Measurements from ENCODE around the gene ARHGAP6. TPM values are rescaled to one million over a fixed set of nuclear protein-coding genes. Genes with fewer than 3 reads are reported as not detected.

The ARHGAP6 gene
- total and polyA plus RNA-seq, 2 experiments from 2014 or later, result 0.08 to 0.54 TPM

- H3K4me2 ChIP-seq (ENCODE audit: unreplicated experiment), result no peak overlapping the region
Observed at GRCh38 chrX:11438380-11438723, 227.4 kb downstream of the ARHGAP6 start.

DNA sequence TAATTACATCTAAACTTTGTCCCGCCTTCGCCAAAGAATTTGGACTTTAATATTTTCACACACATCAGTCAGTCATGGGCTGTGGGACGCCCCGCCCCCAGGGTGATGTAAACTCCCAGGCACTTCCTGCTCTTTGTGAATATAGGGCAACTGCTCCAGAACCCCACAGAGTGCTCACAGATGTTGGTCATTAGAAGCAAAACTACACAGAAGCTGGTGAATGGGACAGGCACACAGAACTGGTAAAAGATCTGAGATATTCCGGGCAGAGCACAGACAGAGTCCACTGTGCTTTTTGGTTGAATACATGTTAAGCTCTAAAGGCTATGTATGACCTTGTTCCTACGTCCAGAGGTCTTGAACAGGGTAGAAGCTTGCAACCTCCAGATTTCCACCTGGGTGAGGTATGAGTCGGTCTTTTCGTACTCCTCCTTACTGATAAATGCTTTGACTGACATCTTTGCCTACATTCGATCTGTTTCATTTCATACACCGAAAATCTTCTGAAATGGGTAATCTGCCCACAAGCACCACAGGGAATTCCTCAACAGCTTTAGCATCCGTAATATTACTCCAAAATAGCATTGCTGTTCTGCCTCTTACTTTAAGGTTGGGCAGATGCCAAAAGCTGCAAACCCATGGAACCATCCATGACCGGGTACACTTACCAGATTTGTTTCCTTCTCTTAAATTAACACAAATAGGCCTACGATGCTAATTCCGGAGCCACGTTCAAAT lies 227.9 kb downstream of the ARHGAP6 start:
- no peaks in the 10 kb centered on the region for H3K27me3 ChIP-seq (replicated peaks; ENCODE audit: insufficient read depth)
- no peaks in the 10 kb centered on the region for H3K79me2 ChIP-seq (ENCODE audit: insufficient read depth)
- peak overlapping the region; percentile 35; the same call in 1 of the 2 replicates for H3K27ac ChIP-seq
- H3K36me3 ChIP-seq (ENCODE audit: low read depth), result no peaks in the 10 kb centered on the region
- H3K4me2 ChIP-seq (ENCODE audit: unreplicated experiment), result peak overlapping the region; percentile 32
- in situ Hi-C loops (cut with MboI), result no loop called here
- no peaks in the 10 kb centered on the region for H3K9me2 ChIP-seq (ENCODE audit: insufficient read depth)
- no peaks in the 10 kb centered on the region for H4K20me1 ChIP-seq (ENCODE audit: insufficient read depth)
- no peaks in the 10 kb centered on the region for H3K9me3 ChIP-seq (ENCODE audit: low read depth)
- 0 out of 2 replicates have a peak overlapping the region, but pooled peaks have one; percentile 32 for H2AFZ ChIP-seq
- H3K4me3 ChIP-seq, result peak overlapping the region; percentile 39
- peaks cover 44% of the 10 kb centered on the region for H3K4me1 ChIP-seq (ENCODE audit: insufficient read depth)
- peak; percentile 77 for DNase-seq
- 23 to 26% methylated on average over 14 to 15 of the region's 15 CpGs for WGBS, 2 experiments (ENCODE audit: low coverage in 1 of 2, low lambda C conversion rate in 2 of 2, missing lambda C conversion rate in 2 of 2)
- H3K9ac ChIP-seq, result no peak overlapping the region
- no peak for TF ChIP-seq EZH2phosphoT487 (IDR thresholded peaks at IDR 0.05; ENCODE audit: insufficient read depth, low read depth)
- TF ChIP-seq EZH2 (IDR thresholded peaks at IDR 0.05; ENCODE audit: insufficient read depth, poor library complexity, severe bottlenecking), result no peak
- H3F3A ChIP-seq (ENCODE audit: insufficient read depth), result peaks cover 18% of the 10 kb centered on the region; the same call in 1 of the 2 replicates

More at GRCh38 chrX:11438380-11438723, 227.4 kb downstream of the ARHGAP6 start:
- in situ Hi-C loops (cut with MboI), result no loop called here
- H3K27ac ChIP-seq, result peak overlapping the region; percentile 21; the same call in 1 of the 2 replicates
- no peak for TF ChIP-seq EZH2phosphoT487 (IDR thresholded peaks at IDR 0.05; ENCODE audit: insufficient read depth, low read depth)
- TF ChIP-seq EZH2 (IDR thresholded peaks at IDR 0.05; ENCODE audit: insufficient read depth, poor library complexity, severe bottlenecking), result no peak
- no peaks in the 10 kb centered on the region for H3K36me3 ChIP-seq (ENCODE audit: low read depth)
- H3K4me3 ChIP-seq, result peak overlapping the region; percentile 13; the same call in 1 of the 2 replicates
- H4K20me1 ChIP-seq (ENCODE audit: insufficient read depth), result no peaks in the 10 kb centered on the region
- H3K27me3 ChIP-seq (replicated peaks; ENCODE audit: insufficient read depth), result no peaks in the 10 kb centered on the region
- no peaks in the 10 kb centered on the region for H3K9me3 ChIP-seq (ENCODE audit: low read depth)
- no peak overlapping the region for H3K9ac ChIP-seq
- H2AFZ ChIP-seq, result 0 out of 2 replicates have a peak overlapping the region, but pooled peaks have one; percentile 29
- peaks cover 18% of the 10 kb centered on the region; the same call in 1 of the 2 replicates for H3F3A ChIP-seq (ENCODE audit: insufficient read depth)
- 14 to 27% methylated on average over 2 of the region's 2 CpGs for WGBS, 2 experiments (ENCODE audit: low coverage in 1 of 2, low lambda C conversion rate in 2 of 2, missing lambda C conversion rate in 2 of 2)
- H3K4me1 ChIP-seq (ENCODE audit: insufficient read depth), result peaks cover 44% of the 10 kb centered on the region
- DNase-seq, result no peak
- H3K9me2 ChIP-seq (ENCODE audit: insufficient read depth), result no peaks in the 10 kb centered on the region
- H3K79me2 ChIP-seq (ENCODE audit: insufficient read depth), result no peaks in the 10 kb centered on the region

DNA sequence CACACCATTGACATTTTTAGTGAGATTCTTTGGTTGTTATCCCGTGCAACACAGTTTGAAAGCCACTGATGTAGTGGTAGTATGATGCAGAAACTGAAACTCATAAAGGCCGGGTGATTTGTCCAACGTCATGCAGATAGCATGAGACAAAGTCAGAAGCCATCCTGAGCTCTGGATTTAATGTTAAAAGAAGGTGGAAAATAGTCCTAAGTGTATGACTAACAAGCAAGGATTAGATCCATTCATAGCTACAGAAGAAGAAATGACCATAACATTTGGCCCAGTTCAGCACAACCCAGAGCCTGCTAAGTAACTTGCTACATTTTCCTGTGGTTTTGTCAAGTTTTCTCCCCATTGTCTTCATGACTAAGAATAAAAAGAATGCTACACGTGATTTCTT lies 230.2 kb downstream of the ARHGAP6 start:
- peaks cover 18% of the 10 kb centered on the region; the same call in 1 of the 2 replicates for H3F3A ChIP-seq (ENCODE audit: insufficient read depth)
- peak overlapping the region; percentile 54; the same call in 1 of the 2 replicates for H3K9ac ChIP-seq
- H3K4me3 ChIP-seq, result no peak overlapping the region
- H3K27me3 ChIP-seq (replicated peaks; ENCODE audit: insufficient read depth), result no peaks in the 10 kb centered on the region
- no peak overlapping the region for H2AFZ ChIP-seq
- no peaks in the 10 kb centered on the region for H4K20me1 ChIP-seq (ENCODE audit: insufficient read depth)
- H3K4me2 ChIP-seq (ENCODE audit: unreplicated experiment), result peak overlapping the region; percentile 65
- in situ Hi-C loops (cut with MboI), result no loop called here
- no peaks in the 10 kb centered on the region for H3K79me2 ChIP-seq (ENCODE audit: insufficient read depth)
- H3K9me2 ChIP-seq (ENCODE audit: insufficient read depth), result no peaks in the 10 kb centered on the region
- H3K27ac ChIP-seq, result peak overlapping the region; percentile 86
- peak; percentile 88 for DNase-seq
- H3K36me3 ChIP-seq (ENCODE audit: low read depth), result no peaks in the 10 kb centered on the region
- H3K4me1 ChIP-seq (ENCODE audit: insufficient read depth), result peaks cover 44% of the 10 kb centered on the region
- TF ChIP-seq EZH2 (IDR thresholded peaks at IDR 0.05; ENCODE audit: insufficient read depth, poor library complexity, severe bottlenecking), result no peak
- no peak for TF ChIP-seq EZH2phosphoT487 (IDR thresholded peaks at IDR 0.05; ENCODE audit: insufficient read depth, low read depth)
- 0 to 4% methylated on average over 3 to 4 of the region's 4 CpGs for WGBS, 2 experiments (ENCODE audit: low coverage in 1 of 2, low lambda C conversion rate in 2 of 2, missing lambda C conversion rate in 2 of 2)
- no peaks in the 10 kb centered on the region for H3K9me3 ChIP-seq (ENCODE audit: low read depth)

GRCh38 chrX:11434607-11435006 lies 231.1 kb downstream of the ARHGAP6 start:
- no peak for DNase-seq
- WGBS, 2 experiments (ENCODE audit: low coverage in 1 of 2, low lambda C conversion rate in 2 of 2, missing lambda C conversion rate in 2 of 2), result 67% methylated on average over 3 of the region's 3 CpGs

More at GRCh38 chrX:11434607-11435006, 231.1 kb downstream of the ARHGAP6 start:
- Histone ChIP-seq H4K20me1 (ENCODE audit: insufficient read depth) (no peaks in the 10 kb centered on the region), H3K9me3 (ENCODE audit: low read depth) (no peaks in the 10 kb centered on the region), H2AFZ (no peak overlapping the region), H3K27me3 (replicated peaks; ENCODE audit: insufficient read depth) (no peaks in the 10 kb centered on the region), H3K9ac (no peak overlapping the region), H3K36me3 (ENCODE audit: low read depth) (no peaks in the 10 kb centered on the region), H3K4me3 (no peak overlapping the region), H3F3A (ENCODE audit: insufficient read depth) (peaks cover 18% of the 10 kb centered on the region; the same call in 1 of the 2 replicates), H3K9me2 (ENCODE audit: insufficient read depth) (no peaks in the 10 kb centered on the region), H3K27ac (no peak overlapping the region), H3K79me2 (ENCODE audit: insufficient read depth) (no peaks in the 10 kb centered on the region), H3K4me2 (ENCODE audit: unreplicated experiment) (no peak overlapping the region), H3K4me1 (ENCODE audit: insufficient read depth) (peaks cover 44% of the 10 kb centered on the region)
- no peak for TF ChIP-seq EZH2phosphoT487 (IDR thresholded peaks at IDR 0.05; ENCODE audit: insufficient read depth, low read depth)
- in situ Hi-C loops (cut with MboI), result no loop called here

Measured in GM23248 (cell line).